ENCODE measurements around the gene AGO1.
"Not testable (repeated sequence)": the region's sequence is repeated elsewhere in the genome, so short reads cannot be mapped to it uniquely, and the experiment has no call there.

The AGO1 gene

DNA sequence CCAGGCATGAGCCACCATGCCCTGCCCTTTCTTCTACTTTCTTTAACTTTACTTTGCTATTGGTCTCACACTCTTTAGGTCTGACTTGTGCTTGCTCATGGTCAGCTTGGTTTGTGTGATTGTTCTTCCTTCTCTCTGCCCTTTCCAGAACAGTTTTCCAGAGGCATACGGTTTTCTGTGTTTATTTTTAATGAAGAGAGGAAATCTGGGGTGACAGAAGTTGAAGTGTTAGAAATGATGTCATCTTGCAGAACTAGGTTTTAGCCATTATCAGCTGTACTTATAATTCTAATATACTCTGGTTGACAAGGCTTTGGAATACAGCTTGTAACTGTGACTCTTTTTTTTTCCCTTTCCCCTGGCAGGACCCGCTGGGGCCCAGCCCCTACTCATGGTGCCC is 62.3 kb downstream of the AGO1 start:
- no peak overlapping the region for H3K4me3 Mint-ChIP-seq
- H3K27me3 Mint-ChIP-seq: no peaks in the 10 kb centered on the region
- peaks cover 17% of the 10 kb centered on the region for H3K4me1 Mint-ChIP-seq
- H3K27ac Mint-ChIP-seq: no peak overlapping the region
- DNase-seq (ENCODE audit: low spot score in 2 of 2) (no peak), ATAC-seq (ENCODE audit: low read depth) (no peak)
- H3K9me3 Mint-ChIP-seq: no peaks in the 10 kb centered on the region
- peaks cover 17% of the 10 kb centered on the region for H3K36me3 Mint-ChIP-seq

GRCh38 chr1:35947547-35947946 is 64.5 kb downstream of the AGO1 start:
- H3K36me3 Mint-ChIP-seq: peaks cover 12% of the 10 kb centered on the region
- ATAC-seq (ENCODE audit: low read depth) (no peak), DNase-seq (ENCODE audit: low spot score in 2 of 2) (no peak)
- H3K4me1 Mint-ChIP-seq: peaks cover 9% of the 10 kb centered on the region
- H3K27me3 Mint-ChIP-seq: no peaks in the 10 kb centered on the region
- no peak overlapping the region for H3K4me3 Mint-ChIP-seq
- H3K9me3 Mint-ChIP-seq: no peaks in the 10 kb centered on the region
- no peak overlapping the region for H3K27ac Mint-ChIP-seq

DNA sequence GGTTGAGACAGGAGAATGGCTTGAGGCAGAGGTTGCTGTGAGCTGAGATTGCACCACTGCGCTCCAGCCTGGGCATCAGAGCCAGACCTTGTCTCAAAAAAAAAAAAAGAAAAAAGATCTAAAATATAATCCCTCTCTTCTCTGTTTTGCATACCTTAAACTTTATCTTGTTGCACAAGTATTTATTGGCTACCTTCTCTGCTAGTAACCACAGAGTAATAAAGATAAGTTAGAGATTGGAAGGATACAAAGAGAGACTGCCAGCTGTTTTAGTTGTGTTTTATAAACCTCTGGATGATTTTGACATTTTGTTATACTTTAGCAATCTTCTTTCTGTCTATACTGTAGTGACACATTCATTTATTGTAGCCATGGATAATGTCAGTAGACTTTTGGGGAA is 75.5 kb downstream of the AGO1 start:
- Mint-ChIP-seq H3K4me1 (peaks cover 8% of the 10 kb centered on the region), H3K4me3 (no peak overlapping the region), H3K36me3 (peaks cover 13% of the 10 kb centered on the region), H3K9me3 (no peaks in the 10 kb centered on the region), H3K27ac (no peak overlapping the region), H3K27me3 (no peaks in the 10 kb centered on the region)
- DNase-seq (ENCODE audit: low spot score in 2 of 2) (no peak), ATAC-seq (ENCODE audit: low read depth) (no peak)

DNA sequence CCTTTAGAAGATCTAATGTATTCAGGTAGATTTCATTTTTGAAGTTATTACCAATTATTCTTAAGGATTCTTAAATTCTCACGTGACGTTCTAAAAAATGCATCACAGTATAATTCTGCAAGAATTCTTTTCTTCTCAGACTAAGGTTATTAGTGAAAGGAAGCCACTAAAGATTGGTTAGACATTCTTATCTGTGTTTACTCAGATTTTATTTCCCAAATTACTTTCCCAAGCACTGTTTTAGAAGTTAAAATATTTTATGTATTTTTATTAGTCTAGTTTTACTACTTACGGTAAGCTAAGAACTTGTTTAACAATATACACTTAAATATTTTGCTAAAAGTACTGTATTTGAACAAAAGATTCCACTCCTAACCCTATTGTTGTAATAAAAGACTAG is 76.3 kb downstream of the AGO1 start:
- Mint-ChIP-seq H3K27ac (no peak overlapping the region), H3K4me3 (no peak overlapping the region), H3K27me3 (no peaks in the 10 kb centered on the region), H3K36me3 (peaks cover 15% of the 10 kb centered on the region), H3K4me1 (peaks cover 8% of the 10 kb centered on the region), H3K9me3 (peaks cover 3% of the 10 kb centered on the region)
- DNase-seq (ENCODE audit: low spot score in 2 of 2) (no peak), ATAC-seq (ENCODE audit: low read depth) (no peak)

DNA sequence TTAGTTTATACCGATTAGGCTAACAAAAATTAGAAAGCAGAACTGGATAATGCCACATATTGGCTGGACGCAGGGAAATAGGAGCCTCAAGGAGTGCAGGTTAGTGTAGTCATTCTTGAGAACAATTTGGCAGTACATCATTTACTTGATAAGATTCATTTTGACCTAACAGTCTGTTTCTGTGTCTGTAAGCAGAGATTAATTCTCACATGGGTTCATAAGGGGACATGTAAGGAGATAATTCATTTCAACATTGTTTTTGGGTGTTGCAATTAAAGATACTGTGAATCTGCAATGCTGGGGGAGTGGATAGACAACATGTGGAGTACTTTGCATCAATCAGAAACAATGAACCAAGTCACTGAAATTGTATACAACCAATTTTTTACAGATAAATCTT is 79.9 kb downstream of the AGO1 start:
- no peak for ATAC-seq (ENCODE audit: low read depth)
- no peak overlapping the region for H3K27ac Mint-ChIP-seq

DNA sequence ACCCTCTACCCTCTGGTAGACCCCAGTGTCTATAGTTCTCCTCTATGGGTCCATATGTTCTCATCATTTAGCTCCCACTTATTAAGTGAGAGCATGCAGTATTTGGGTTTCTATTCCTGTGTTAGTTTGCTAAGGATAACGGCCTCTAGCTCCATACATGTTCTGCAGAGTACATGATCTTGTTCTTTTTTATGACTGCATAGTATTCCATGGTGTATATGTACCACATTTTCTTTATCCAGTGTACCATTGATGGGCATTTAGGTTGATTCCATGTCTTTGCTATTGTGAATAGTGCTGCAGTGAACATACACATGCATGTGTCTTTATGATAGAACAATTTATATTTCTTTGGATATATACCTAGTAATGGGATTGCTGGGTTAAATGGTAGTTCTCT is 81.3 kb downstream of the AGO1 start:
- H3K27ac Mint-ChIP-seq: not testable (repeated sequence)

More for the DNA sequence above, 79.9 kb downstream of the AGO1 start:
- Mint-ChIP-seq H3K4me1 (no peaks in the 10 kb centered on the region), H3K9me3 (peaks cover 3% of the 10 kb centered on the region), H3K27me3 (no peaks in the 10 kb centered on the region), H3K36me3 (peaks cover 9% of the 10 kb centered on the region), H3K4me3 (no peak overlapping the region)
- DNase-seq (ENCODE audit: low spot score in 2 of 2): no peak

DNA sequence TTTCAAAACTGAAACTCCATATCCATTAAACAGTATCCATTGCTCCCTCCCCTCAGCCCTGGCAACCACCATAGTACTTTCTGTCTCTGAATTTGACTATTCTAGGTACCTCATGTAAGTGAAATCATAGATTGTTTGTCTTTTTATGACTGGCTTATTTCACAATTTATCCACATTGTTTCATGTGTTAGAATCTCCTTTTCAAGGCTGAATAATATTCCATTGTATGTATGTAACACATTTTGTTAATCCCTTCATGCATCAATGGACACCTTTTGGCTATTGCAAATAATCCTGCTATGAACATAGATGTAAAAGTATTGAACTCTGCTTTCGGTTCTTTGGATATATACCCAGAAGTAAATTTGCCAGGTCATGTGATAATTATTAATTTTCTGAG is 85.4 kb downstream of the AGO1 start:
- ATAC-seq (ENCODE audit: low read depth) (no peak), DNase-seq (ENCODE audit: low spot score in 2 of 2) (no peak)
- peaks cover 24% of the 10 kb centered on the region for H3K36me3 Mint-ChIP-seq
- H3K9me3 Mint-ChIP-seq: peaks cover 7% of the 10 kb centered on the region
- H3K4me1 Mint-ChIP-seq: peaks cover 2% of the 10 kb centered on the region
- H3K4me3 Mint-ChIP-seq: no peak overlapping the region
- H3K27ac Mint-ChIP-seq: no peak overlapping the region
- H3K27me3 Mint-ChIP-seq: no peaks in the 10 kb centered on the region

More for the DNA sequence above, 81.3 kb downstream of the AGO1 start:
- H3K36me3 Mint-ChIP-seq: peaks cover 18% of the 10 kb centered on the region
- not testable (repeated sequence) for H3K27me3 Mint-ChIP-seq; H3K4me1 Mint-ChIP-seq; ATAC-seq (ENCODE audit: low read depth); H3K4me3 Mint-ChIP-seq; H3K9me3 Mint-ChIP-seq; DNase-seq (ENCODE audit: low spot score in 2 of 2)

DNA sequence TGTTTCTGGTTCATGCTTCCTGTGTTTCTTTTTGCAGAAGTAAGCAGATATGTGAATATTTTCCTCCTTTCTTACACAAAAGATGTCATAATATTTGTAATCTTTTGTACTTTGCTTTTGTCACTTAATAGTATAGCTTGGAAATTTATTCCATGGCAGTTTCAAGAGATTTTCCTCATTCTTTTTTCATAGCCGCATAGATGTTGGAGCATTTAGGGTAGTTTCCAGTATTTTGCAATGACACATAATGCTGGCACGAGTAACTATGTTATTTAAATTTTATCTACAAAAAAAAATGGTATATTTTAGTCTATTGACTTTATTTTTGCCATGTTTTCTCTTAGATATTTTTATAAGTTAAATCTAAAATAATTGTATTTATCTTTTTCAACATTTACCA is 88.6 kb downstream of the AGO1 start:
- ATAC-seq (ENCODE audit: low read depth) (no peak), DNase-seq (ENCODE audit: low spot score in 2 of 2) (no peak)
- Mint-ChIP-seq H3K9me3 (peaks cover 4% of the 10 kb centered on the region), H3K27ac (no peak overlapping the region), H3K27me3 (no peaks in the 10 kb centered on the region), H3K36me3 (peaks cover 38% of the 10 kb centered on the region), H3K4me3 (no peak overlapping the region), H3K4me1 (peaks cover 5% of the 10 kb centered on the region)

- H3K27me3 Mint-ChIP-seq; H3K27ac Mint-ChIP-seq; ATAC-seq (ENCODE audit: low read depth); DNase-seq (ENCODE audit: low spot score in 2 of 2); H3K9me3 Mint-ChIP-seq; H3K4me1 Mint-ChIP-seq; H3K4me3 Mint-ChIP-seq: not testable (repeated sequence)
- H3K36me3 Mint-ChIP-seq: peaks cover 38% of the 10 kb centered on the region
These were observed 89.6 kb downstream of the AGO1 start for GRCh38 chr1:35972631-35973030.

- Mint-ChIP-seq H3K27ac (no peak overlapping the region), H3K36me3 (peaks cover 32% of the 10 kb centered on the region), H3K4me3 (no peak overlapping the region), H3K27me3 (no peaks in the 10 kb centered on the region), H3K9me3 (no peaks in the 10 kb centered on the region), H3K4me1 (peaks cover 3% of the 10 kb centered on the region)
- DNase-seq (ENCODE audit: low spot score in 2 of 2): no peak
- ATAC-seq (ENCODE audit: low read depth): no peak
These were observed 97.1 kb downstream of the AGO1 start for GRCh38 chr1:35980090-35980489.
